ENCODE data around the gene PIRT.

The PIRT gene

DNA sequence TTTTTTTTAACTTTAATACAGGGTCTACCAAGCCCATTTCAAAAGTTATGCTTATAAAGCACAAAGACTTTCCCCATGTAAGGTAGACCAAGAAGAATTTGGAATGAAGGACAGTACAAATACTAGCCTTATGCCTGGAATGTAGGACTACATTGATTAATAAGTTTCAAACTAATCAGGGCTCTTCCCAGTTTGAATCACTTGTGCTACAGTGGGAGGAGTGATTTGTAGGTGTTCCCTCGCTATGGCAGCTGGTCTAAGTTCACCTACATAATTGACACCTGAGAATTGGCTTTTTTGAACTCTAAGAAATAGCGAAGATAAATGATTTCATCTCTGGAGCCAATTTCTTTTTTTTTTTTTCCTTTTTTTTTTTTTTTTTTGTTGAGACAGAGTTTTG, 52.6 kb downstream of the PIRT start:
- DNase-seq: no peak

DNA sequence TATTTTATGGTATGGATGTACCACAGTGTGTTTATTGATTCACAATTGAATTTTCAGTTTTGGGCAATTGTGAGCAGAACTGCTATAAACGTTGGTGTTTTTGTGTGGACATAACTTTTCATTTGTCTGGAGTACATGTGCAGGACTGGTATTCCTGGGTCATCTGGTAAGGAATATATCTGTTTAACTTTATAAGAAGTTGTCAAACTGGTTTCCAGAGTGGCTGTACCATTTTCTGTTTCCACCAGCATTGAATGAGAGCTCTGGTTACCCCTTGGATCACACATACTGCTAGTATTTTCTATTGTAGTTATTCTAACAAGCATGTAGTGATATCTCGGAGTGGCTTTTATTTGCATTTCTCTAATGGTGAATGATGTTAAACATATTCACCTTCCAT, 58.3 kb downstream of the PIRT start:
- DNase-seq: no peak

DNA sequence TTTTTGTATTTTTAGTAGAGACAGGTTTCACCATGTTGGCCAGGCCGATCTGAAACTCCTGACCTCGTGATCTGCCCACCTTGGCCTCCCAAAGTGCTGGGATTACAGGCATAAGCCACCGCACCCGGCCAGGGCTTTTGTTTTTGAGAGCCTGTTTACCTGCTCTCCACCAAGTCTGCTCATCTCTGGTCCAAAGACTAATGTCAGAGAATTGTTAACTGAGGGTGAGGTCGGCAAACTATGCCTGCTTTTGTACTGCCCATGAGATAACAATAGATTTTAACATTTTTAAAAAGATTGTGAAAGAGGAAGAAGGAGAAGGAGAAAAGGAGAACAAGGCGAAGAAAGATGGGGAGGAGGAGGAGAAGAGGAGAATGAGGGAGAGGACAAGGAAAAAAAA, 60.0 kb downstream of the PIRT start:
- no peak for DNase-seq

DNA sequence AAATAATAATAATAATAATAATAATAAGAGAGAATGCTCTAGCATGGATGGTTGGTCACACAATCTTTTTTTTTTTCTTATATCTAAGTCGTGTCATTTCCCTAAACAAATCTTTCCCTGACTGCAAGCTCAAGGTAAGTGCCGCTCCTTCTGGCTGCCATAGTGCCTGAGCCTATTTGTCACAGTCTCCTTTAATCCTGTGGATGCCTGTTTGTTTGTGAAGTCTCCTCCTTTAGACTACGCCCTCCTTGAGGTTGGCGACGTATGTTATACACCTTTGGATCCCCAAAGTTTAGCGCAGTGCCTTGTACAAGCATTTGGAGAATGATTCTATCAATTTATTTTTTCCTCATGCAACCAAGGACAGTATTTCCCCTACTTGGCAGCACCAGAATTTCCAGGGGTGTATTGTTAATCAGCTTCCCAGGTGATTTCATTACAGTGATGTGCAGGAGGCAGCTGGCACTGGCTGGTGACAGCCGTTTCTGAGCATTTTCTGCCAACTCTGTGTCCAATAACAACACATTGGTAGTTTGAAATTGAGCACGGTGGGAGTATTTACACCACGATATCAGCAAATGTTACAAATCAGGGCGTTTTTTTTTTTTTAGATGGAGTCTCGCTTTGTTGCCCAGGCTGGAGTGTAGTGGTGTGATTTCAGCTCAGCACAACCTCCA, 60.6 kb downstream of the PIRT start:
- no peak for DNase-seq

DNA sequence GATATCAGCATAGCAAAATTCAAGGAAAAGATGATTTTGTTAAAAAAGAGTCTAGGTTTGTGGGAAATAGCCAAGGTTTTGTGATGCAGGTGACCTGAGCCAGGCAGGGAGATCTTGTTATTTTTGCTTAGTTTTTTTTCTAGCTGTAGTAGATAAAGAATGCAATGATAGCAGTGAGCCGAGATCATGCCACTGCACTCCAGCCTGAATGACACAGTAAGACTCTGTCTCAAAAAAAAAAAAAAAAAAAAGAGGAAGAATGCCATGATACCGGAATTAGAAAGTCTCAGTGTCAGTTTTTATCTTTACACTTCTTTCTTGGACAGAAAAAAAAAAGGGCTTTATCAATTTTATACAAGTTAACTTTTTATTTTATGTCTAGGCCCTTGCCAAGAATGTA, 61.5 kb downstream of the PIRT start:
- DNase-seq: no peak

DNA sequence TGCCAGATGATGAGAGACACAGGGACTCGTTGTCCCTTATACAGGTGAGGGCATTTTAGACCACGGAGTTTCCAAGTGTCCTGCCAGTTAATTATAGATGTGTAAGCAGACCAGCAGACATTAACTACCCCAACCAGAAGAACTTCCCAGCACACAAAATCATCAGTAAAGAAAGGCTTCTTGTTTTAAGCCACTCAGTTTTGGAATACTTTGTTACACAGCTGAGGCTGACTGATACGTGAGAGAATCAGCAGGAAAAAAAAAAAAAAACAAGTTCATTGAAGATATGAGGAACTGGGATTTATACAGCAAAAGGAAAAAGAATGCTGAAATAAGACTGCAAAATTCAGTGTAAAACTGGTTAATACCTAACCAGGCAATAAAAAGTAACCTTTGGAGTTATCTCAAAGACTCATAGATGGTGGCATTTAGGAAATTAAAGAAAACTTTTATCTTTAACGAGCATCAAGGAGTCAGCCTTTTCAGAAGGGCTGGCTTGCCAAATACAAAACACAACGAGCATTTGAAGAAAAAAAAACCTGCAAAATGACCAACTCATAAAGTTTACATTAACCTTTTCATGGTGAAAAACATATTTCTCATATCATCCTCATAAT, 62.0 kb downstream of the PIRT start:
- DNase-seq: no peak

DNA sequence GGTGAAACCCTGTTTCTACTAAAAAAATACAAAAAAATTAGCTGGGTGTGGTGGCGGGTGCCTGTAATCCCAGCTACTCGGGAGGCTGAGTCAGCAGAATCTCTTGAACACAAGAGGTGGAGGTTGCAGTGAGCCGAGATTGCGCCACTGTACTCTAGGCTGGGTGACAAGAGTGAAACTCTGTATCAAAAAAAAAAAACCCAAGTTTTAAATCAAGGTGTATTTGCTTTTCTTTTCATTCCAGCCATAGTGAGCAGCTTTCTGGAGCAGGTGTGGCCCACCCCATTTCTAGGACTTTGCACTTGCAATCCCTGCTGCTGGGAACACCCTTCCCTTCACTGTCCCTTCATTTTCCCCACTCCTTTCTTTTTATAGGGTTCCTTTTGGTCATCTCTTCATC, 62.8 kb downstream of the PIRT start:
- no peak for DNase-seq

DNA sequence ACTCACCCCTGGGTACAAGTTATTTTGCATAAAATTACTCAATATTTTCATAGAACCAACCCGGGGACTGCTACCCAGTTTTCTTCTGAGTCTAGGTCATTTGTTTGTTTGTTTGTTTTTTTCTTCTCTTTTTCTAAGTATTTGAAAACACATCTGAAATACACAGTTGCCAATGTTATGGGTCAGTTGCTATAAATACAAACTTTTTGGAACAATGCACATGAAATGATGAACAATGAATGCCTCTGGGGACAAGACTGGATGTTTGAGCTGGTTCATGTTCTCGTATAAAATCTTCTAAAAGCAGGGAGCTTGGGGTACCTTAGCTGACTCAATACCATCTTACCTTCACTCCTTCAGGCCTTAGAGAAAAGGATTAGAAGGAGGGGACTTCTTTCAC, 64.5 kb downstream of the PIRT start:
- DNase-seq: no peak
